AG20443 (cell line): ENCODE data around the gene DVL1.

Experiments used
- DNase-seq: peaks from one replicate; pipeline ENCODE4 v3.0.0; 2012; ENCODE audit warnings: low spot score, mixed read lengths

Gene DVL1

DNA sequence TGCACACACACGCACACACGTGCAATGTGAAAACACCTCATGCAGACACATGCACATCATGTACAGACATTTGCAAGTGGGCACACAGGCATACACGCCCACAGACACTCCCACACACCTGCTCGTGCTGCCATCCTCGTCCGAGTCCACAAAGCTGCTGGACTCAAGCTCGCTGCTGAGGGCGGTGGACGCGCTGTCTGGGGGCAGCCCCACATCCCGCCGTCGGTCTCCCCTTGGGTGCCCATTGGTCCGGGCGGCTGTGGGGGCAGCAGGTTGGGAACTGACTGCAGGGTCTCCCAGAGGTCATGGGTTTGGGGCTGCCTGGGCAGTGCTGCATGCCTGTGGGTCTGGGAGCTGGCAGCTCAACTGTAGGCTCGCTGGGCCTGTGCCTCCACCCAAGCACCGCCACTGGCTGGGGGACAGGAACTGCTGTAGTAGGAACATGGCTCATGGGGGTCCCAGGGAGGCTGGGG is 7.6 kb downstream of the DVL1 start:
- no peak for DNase-seq

DNA sequence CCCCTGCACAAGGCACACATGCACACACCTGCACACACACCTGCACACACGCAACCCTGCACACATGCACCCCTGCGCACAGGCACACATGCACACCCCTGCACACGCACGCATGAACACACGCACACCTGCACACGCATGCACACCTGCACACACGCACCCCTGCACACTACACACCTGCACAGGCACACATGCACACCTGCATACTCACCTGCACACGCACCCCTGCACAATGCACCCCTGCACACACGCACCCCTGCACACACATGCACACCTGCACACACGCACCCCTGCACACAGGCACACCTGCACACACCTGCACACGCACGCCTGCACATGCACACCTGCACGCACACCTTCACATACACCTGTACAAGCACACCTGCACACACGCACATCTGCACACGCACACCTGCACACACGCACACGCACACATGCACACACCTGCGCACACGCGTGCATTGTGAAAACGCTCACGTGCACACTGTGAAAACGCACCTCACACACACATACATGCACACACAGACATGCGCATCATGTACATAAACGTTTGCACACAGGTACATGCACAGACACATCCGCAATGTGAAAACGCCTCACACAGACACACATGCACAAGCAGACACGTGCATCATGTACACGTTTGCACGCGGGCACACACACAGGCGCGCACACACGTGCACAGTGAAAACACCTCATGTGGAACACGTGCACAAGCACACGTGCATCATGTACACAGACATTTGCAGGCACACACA is 8.2 kb downstream of the DVL1 start:
- no peak for DNase-seq

GRCh38 chr1:1340185-1340584 is 9.0 kb downstream of the DVL1 start:
- no peak for DNase-seq

DNA sequence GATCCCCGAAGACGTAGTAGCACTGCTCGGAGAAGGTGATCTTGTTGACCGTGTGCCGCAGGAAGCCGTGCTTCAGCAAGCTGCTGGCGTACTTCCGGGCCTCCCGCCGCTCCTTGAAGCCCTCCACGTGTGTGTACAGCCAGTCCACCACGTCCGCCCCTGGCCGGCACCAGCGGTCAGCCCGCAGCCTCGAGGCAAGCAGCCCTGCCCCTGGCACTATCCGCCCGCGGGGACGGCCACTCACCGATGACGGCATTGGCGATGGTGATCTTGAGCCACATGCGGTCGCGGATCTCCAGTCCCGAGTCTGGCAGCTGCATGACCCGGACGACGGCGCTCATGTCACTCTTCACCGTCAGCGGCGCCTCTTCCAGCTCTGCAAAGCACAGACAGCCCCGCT is 10.9 kb downstream of the DVL1 start:
- DNase-seq: no peak

DNA sequence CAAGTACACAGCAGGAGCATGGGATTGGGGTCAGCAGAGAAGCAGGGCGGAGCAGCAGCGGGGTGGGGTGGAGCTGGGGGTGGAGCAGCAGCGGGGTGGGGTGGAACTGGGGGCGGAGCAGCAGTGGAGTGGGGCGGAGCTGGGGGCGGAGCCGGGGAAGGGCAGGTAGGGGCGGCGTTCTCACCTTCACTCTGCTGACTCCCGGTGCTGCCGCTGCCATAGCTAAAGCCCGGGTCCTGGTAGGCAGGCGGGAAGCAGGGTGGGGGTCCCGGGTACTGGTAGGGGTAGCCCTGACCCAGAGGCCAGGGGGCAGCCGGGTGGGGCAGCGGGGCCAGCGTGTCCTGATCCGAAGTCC is 11.4 kb downstream of the DVL1 start:
- DNase-seq: peak; percentile 48

GRCh38 chr1:1336931-1337792 is 12.1 kb downstream of the DVL1 start:
- no peak for DNase-seq

DNA sequence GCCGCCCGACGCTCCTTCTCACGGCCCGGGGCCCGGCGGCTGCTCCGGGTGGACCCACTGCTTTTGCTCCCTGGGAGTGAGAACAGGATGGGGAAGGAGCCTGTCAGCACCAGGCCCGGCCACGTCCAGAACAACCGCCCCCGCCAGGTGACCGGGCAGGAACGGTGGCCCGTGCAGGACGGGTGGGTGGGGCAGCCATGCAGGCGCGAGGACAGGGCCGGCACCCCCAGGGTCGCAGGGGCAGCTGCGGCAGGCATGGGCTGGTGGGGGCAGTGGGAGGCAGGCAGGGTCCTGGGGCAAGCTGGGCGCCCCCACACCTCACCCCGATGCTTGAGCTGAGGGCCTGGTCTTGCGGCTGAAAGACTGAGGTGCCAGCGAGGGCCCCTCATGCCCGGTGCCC is 12.8 kb downstream of the DVL1 start:
- DNase-seq: no peak

GRCh38 chr1:1335792-1336248 is 13.4 kb downstream of the DVL1 start:
- no peak for DNase-seq

DNA sequence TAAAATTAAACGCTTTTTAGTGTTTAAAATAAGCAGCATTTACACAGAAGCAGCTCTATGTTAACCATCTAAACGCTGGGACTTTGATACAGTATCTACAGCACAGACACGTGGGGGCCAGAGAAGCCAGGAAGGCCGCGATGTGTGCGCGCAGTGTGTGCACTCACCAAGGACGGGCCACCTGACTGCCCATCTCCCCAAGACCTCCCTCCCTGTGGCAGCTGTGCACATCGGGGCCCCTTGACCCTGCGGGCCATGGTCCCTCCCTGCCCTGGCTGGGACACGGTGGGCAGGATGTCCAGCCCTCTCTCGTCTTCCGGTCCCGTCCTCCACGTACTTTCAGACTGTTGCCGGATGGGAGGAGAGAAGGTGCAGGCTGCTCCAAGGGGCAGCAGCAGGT is 13.9 kb downstream of the DVL1 start:
- no peak for DNase-seq

DNA sequence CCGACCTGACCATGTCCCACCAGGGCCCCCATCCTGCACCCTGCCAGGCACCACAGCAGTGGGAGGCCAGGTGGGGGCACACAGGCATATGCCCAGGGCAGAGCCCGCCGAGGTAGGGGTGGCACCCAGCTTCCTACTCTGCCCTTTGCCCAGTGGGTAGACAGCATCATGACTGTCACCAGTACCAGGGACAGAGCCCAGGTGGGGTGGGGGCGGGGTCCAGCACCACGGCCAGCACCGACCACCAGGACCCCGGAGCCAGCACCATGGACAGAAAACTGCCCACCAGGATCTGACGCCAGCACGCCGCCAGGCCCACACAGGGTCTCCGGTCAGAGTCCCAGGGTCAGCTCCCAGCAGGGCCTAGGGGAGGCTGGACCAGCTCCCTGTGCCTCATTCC is 14.4 kb downstream of the DVL1 start:
- no peak for DNase-seq

DNA sequence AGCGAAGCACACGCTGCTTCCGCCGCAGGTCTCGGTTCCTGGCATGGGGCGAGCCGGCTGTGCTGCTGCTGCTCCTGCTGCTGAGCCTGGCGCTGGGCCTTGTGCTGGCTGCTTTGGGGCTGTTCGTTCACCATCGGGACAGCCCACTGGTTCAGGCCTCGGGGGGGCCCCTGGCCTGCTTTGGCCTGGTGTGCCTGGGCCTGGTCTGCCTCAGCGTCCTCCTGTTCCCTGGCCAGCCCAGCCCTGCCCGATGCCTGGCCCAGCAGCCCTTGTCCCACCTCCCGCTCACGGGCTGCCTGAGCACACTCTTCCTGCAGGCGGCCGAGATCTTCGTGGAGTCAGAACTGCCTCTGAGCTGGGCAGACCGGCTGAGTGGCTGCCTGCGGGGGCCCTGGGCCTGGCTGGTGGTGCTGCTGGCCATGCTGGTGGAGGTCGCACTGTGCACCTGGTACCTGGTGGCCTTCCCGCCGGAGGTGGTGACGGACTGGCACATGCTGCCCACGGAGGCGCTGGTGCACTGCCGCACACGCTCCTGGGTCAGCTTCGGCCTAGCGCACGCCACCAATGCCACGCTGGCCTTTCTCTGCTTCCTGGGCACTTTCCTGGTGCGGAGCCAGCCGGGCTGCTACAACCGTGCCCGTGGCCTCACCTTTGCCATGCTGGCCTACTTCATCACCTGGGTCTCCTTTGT is 15.5 kb downstream of the DVL1 start:
- DNase-seq: no peak

GRCh38 chr1:1332774-1333480 is 16.3 kb downstream of the DVL1 start:
- DNase-seq: no peak

- DNase-seq: no peak
Measured at GRCh38 chr1:1332031-1332755, 17.0 kb downstream of the DVL1 start.

- peak; percentile 53 for DNase-seq
Measured at GRCh38 chr1:1331068-1331965, 17.9 kb downstream of the DVL1 start, which contains the start of gene TAS1R3. TSS of gene TAS1R3 (plus strand) at chr1:1331280. CDS start at chr1:1331346, 66 bp downstream.

GRCh38 chr1:1330366-1331067 is 18.7 kb downstream of the DVL1 start:
- peak; percentile 44 for DNase-seq

DNA sequence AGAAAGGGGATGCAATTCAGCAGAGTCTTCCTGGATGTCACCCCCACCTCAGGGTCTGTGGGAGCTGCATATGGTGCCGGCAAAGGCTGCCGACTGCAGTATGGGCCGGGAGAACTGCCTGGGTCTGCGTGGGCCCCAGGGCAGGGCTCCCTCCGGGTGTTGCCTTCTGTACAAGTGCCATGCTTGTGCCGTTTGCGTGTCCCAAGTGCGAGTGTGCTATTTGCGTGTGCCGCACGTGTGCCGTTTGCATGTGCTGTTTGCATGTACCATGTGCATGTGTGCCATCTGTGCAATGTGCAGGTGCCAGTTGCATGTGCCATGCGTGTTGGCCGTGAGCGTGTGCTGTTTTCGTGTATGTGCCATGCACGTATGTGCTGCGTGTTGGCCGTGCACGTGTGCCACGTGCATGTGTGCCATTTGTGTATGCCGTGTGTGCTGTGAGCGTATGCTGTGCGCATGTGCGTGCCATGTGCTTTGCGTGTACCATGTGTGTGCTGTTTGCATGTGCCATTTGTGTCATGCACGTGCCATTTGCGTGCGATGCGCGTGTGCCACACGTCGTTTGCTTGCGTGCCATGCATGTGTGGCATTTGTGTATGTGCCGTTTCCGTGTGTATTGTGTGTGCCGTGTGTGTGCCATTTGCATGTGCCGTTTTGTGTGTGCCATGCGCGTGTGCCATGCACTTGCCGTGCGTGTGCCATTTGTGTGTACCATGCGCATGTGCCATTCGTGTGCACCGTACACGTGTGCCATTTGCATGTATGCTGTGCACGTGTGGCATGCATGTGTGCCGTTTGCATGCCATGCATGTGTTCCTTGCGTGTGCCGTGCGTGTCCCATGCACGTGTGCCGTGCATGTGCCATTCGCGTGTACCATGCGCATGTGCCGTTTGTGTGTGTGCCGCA is 19.7 kb downstream of the DVL1 start:
- no peak for DNase-seq

GRCh38 chr1:1328254-1328653 is 21.0 kb downstream of the DVL1 start:
- DNase-seq: no peak

DNA sequence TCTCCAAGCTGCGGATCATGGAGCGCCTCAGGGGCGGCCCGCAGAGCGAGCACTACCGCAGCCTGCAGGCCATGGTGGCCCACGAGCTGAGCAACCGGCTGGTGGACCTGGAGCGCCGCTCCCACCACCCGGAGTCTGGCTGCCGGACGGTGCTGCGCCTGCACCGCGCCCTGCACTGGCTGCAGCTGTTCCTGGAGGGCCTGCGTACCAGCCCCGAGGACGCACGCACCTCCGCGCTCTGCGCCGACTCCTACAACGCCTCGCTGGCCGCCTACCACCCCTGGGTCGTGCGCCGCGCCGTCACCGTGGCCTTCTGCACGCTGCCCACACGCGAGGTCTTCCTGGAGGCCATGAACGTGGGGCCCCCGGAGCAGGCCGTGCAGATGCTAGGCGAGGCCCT is 21.9 kb downstream of the DVL1 start:
- DNase-seq: no peak
